Measurements from ENCODE around the gene TPCN2. TPM values are rescaled to one million over a fixed set of nuclear protein-coding genes. Genes with fewer than 3 reads are reported as not detected.

TPCN2 gene
- total RNA-seq, 2 donors from 2014 or later: 14.5 to 21.1 TPM

DNA sequence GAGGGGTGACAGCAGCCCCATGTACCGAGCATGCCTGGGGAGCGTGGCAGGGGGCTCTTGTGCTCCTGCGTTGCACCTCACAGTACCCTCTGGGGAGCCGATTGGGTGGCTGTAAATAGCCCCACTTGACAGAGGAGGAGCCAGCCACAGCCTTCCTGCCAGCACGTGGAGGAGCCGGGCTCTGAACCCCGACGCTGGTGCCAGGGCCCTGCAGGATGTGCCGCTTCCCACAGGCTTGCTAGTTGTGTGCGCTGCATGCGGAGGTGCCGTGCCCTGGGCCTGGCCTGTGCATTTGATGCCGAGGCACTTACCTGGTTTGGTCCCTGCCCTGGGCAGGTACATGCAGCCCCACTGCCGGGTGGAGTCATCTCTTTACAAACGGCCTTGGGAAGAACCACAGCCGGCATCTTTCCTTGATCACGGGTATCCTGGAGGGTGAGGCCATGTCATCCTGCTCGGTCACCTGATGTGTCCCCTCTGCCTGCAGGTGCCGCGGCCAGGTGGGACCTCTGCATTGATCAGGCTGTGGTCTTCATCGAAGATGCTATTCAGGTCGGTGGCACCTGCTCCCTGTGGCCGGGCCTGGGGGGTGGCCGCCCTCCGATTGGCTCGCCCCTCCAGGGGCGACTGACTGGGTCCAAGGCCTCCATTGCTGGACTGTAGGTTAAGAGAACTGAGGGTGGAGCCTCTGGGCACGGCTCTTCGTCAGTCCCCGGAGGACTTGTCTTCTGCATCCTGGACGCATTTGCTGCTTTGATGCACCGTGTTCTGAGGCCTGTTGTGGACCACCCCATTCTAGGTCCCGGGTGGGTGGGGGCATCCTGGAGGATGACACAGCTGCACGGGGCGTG lies 5.0 kb downstream of the TPCN2 start:
- H3K9ac ChIP-seq (ENCODE audit: low read depth in 2 of 2, low read length in 2 of 2): no peak overlapping the region
- TF ChIP-seq, protein P1, sequence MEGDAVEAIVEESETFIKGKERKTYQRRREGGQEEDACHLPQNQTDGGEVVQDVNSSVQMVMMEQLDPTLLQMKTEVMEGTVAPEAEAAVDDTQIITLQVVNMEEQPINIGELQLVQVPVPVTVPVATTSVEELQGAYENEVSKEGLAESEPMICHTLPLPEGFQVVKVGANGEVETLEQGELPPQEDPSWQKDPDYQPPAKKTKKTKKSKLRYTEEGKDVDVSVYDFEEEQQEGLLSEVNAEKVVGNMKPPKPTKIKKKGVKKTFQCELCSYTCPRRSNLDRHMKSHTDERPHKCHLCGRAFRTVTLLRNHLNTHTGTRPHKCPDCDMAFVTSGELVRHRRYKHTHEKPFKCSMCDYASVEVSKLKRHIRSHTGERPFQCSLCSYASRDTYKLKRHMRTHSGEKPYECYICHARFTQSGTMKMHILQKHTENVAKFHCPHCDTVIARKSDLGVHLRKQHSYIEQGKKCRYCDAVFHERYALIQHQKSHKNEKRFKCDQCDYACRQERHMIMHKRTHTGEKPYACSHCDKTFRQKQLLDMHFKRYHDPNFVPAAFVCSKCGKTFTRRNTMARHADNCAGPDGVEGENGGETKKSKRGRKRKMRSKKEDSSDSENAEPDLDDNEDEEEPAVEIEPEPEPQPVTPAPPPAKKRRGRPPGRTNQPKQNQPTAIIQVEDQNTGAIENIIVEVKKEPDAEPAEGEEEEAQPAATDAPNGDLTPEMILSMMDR (IDR thresholded peaks at IDR 0.05): no peak
- H3K27me3 ChIP-seq: no peaks in the 10 kb centered on the region
- H3K27ac ChIP-seq: no peak overlapping the region
- H3K36me3 ChIP-seq: no peaks in the 10 kb centered on the region
- H3K4me3 ChIP-seq: no peak overlapping the region
- no peaks in the 10 kb centered on the region for H3K9me3 ChIP-seq
- no peak for DNase-seq
- intact Hi-C loops (cut with DNase I): no loop called here
- peaks cover 9% of the 10 kb centered on the region for H3K4me1 ChIP-seq

DNA sequence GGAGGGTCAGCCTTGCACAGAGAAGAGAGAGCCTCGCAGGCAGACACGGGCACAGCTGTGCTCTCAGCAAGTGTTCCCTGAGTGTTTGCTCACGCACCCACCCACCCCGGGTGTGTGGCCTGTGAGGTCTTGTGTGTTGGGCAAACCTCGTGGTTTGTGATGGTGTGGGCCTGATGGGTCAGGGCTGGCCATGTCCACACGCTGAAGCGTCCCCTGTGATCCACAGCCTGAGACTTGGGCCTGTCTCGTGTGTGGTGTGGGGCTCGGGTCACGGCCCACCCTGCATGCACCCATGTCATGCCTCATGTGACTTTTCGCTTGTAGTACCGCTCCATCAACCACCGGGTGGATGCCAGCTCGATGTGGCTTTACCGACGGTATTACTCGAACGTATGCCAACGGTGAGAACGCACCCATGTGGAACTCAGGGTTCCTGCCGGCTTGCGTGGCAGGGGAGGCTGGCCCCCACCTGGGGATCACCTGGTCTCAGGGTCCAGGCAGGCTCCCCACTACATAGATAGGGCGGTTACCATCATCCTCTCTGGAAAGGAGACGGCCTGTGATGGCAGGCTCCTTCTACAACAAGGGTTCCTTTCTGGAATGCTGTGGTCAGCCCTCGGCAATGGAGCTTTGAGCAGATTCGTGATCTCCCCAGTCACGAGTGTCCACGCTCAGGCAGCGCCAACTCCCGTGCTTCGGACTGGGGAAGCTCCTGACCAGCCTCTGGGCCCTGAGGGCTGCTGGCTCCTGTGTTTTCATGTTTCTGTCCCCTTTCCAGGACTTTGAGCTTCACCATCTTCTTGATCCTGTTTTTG lies 5.9 kb downstream of the TPCN2 start:
- Histone ChIP-seq H3K27ac (no peak overlapping the region), H3K9ac (ENCODE audit: low read depth in 2 of 2, low read length in 2 of 2) (peak overlapping the region in 1 of 2 donors; percentile 13), H3K4me1 (peaks cover 9% of the 10 kb centered on the region), H3K9me3 (no peaks in the 10 kb centered on the region), H3K27me3 (no peaks in the 10 kb centered on the region), H3K4me3 (no peak overlapping the region), H3K36me3 (no peaks in the 10 kb centered on the region)
- no peak for DNase-seq
- TF ChIP-seq, protein P1 (IDR thresholded peaks at IDR 0.05): no peak
- intact Hi-C loops (cut with DNase I): no loop called here

DNA sequence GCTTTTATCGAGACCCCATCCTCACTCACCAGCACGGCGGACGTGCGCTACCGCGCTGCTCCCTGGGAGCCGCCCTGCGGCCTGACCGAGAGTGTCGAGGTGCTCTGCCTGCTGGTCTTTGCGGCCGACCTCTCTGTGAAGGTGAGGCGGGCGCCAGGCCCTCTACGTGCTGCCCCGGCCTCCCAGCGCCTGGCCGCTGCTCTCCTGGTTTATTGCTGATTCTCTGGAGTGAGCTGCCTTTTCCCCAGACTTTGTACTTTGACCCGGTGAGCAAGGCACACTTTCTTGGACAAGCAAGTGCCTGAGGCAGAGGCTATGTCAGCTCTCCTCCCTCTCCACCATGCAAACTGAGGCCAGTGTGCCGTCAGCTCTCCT lies 6.5 kb downstream of the TPCN2 start:
- H3K27me3 ChIP-seq: no peaks in the 10 kb centered on the region
- H3K4me1 ChIP-seq: peaks cover 9% of the 10 kb centered on the region
- intact Hi-C loops (cut with DNase I): no loop called here
- no peaks in the 10 kb centered on the region for H3K36me3 ChIP-seq
- peak overlapping the region in 1 of 2 donors; percentile 13 for H3K9ac ChIP-seq (ENCODE audit: low read depth in 2 of 2, low read length in 2 of 2)
- TF ChIP-seq, protein P1 (IDR thresholded peaks at IDR 0.05): no peak
- H3K4me3 ChIP-seq: no peak overlapping the region
- H3K9me3 ChIP-seq: no peaks in the 10 kb centered on the region
- no peak overlapping the region for H3K27ac ChIP-seq
- DNase-seq: peak; percentile 82

DNA sequence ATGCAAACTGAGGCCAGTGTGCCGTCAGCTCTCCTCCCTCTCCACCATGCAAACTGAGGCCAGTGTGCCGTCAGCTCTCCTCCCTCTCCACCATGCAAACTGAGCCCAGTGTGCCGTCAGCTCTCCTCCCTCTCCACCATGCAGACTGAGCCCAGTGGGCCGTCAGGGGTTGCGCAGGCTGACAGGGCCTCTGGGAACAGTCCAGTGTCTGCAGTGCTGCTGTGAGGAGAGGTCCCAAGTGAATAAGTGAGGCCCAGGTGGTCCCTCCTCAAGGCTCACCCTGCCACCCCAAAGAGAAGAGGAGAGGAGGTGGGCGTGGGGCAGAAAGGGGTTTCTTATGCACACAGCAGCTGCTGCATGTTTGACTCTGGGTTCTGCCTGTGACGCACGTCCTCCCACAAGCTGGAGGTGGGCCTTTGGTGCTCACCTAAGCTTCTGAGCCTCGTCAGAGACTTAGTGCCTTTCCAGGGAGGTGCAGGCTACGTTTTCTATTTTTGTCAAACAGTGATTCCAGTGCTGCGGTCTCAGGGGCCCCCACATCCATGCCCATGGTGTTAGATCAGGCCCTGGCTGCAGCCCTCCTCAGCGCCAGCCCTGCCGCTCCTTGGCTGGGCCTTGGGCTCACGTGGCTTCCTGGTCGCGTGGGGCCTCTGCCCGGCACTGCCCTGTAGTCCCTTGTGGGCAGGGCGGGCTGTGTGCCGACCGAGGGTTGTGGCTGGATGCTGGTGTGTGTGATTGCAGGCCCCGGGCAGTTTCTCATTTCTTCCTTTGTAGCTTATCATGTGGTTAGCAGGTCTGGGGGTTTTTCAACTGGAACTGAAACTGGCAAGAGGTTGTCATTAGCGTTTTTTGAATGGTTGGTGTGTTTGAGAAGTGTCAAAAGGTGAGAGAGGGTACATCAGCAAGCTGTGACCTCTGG lies 7.1 kb downstream of the TPCN2 start:
- Histone ChIP-seq H3K4me1 (peaks cover 9% of the 10 kb centered on the region), H3K9ac (ENCODE audit: low read depth in 2 of 2, low read length in 2 of 2) (peak overlapping the region in 1 of 2 donors; percentile 5), H3K36me3 (no peaks in the 10 kb centered on the region), H3K4me3 (no peak overlapping the region), H3K27ac (no peak overlapping the region), H3K9me3 (no peaks in the 10 kb centered on the region), H3K27me3 (no peaks in the 10 kb centered on the region)
- TF ChIP-seq, protein P1 (IDR thresholded peaks at IDR 0.05): no peak
- intact Hi-C loops (cut with DNase I): no loop called here
- DNase-seq: no peak

DNA sequence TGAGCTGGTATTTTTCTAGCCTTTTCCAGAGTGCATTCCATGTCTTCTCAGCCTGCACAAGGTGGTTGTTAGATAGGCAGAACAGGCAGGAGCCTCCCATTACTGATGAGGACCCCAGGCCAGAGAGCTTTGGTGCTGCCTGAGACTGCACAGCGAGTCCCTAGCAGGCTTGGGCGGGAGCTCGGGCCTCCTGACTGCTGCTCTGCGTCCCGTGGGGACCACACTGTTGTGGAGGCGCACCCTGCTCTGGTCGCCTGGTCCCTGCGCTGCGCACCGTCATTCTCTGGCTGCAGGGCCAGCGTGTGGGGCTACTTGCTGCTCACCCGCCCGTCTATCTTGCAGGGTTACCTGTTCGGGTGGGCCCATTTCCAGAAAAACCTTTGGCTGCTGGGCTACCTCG lies 8.5 kb downstream of the TPCN2 start:
- peaks cover 9% of the 10 kb centered on the region for H3K4me1 ChIP-seq
- H3K9me3 ChIP-seq: no peaks in the 10 kb centered on the region
- intact Hi-C loops (cut with DNase I): no loop called here
- no peak overlapping the region for H3K4me3 ChIP-seq
- DNase-seq: no peak
- no peaks in the 10 kb centered on the region for H3K36me3 ChIP-seq
- no peak overlapping the region for H3K9ac ChIP-seq (ENCODE audit: low read depth in 2 of 2, low read length in 2 of 2)
- no peaks in the 10 kb centered on the region for H3K27me3 ChIP-seq
- no peak overlapping the region for H3K27ac ChIP-seq
- TF ChIP-seq, protein P1 (IDR thresholded peaks at IDR 0.05): no peak

Measured in colonic mucosa (tissue), 4 donors.